ENCODE data around the gene GNA14.

DNA sequence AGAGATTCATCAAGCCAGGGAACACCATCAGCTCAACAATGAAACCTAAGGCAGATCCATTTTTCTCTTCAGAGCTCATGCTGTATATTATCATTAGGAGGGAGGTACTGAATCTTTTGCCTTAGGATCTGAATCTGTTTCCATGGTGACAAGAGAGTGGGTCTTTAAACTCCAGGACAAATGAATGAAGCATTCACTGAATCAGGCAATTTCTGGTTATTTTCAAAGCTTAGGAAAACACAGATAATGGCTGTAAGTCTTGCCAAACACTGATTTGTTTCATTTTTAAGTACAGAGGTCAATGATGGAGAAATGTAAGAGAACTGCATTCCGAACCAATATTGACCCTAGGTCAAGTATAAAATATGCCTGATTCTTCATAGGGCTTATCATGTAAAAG lies 84.9 kb downstream of the GNA14 start:
- no peak for TF ChIP-seq EZH2 (IDR thresholded peaks at IDR 0.05; ENCODE audit: low read depth, unreplicated experiment)
- TF ChIP-seq, protein P1, sequence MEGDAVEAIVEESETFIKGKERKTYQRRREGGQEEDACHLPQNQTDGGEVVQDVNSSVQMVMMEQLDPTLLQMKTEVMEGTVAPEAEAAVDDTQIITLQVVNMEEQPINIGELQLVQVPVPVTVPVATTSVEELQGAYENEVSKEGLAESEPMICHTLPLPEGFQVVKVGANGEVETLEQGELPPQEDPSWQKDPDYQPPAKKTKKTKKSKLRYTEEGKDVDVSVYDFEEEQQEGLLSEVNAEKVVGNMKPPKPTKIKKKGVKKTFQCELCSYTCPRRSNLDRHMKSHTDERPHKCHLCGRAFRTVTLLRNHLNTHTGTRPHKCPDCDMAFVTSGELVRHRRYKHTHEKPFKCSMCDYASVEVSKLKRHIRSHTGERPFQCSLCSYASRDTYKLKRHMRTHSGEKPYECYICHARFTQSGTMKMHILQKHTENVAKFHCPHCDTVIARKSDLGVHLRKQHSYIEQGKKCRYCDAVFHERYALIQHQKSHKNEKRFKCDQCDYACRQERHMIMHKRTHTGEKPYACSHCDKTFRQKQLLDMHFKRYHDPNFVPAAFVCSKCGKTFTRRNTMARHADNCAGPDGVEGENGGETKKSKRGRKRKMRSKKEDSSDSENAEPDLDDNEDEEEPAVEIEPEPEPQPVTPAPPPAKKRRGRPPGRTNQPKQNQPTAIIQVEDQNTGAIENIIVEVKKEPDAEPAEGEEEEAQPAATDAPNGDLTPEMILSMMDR (conservative IDR thresholded peaks at IDR 0.05; ENCODE audit: low read depth in 2 of 2), result no peak

All from GM23338 (cell line).